Naive B cell (primary cell): ENCODE data around the gene CLK4. TPM values are rescaled to one million over a fixed set of nuclear protein-coding genes. Genes with fewer than 3 reads are reported as not detected.
A peak's percentile ranks its signal among the peaks of the same experiment; 100 is the strongest.

Source experiments
- ATAC-seq, 2 donors: fragments of 150-1000 bp; cut with Tn5 transposase; 2 replicates each; pipeline ENCODE4 v1.10.0; 2021; ENCODE audit warnings: low read depth in 2 of 2, mild to moderate bottlenecking in 2 of 2, moderate library complexity in 2 of 2
- DNase-seq: peaks from one replicate; pipeline ENCODE4 v3.0.0; 2022
- H3K27ac Mint-ChIP-seq, 6 donors: one replicate each; pipeline ENCODE4 v1.8.0; 2020 to 2022; ENCODE audit warnings: mild to moderate bottlenecking in 6 of 6, mixed read lengths in 6 of 6, moderate library complexity in 5 of 6, inconsistent platforms in 2 of 6
- H3K27me3 Mint-ChIP-seq, 3 donors: one replicate each; pipeline ENCODE4 v1.8.0; 2021 to 2022; ENCODE audit warnings: mixed read lengths in 3 of 3, mild to moderate bottlenecking in 1 of 3
- H3K36me3 Mint-ChIP-seq, 2 donors: one replicate each; pipeline ENCODE4 v1.8.0; 2020 to 2022; ENCODE audit warnings: mixed read lengths in 2 of 2, inconsistent platforms in 1 of 2, mild to moderate bottlenecking in 1 of 2
- H3K4me1 Mint-ChIP-seq, 3 donors: one replicate each; pipeline ENCODE4 v1.8.0; 2020 to 2022; ENCODE audit warnings: mixed read lengths in 3 of 3, inconsistent platforms in 1 of 3, mild to moderate bottlenecking in 1 of 3, moderate library complexity in 1 of 3
- H3K4me3 Mint-ChIP-seq, 8 donors: one replicate each; pipeline ENCODE4 v1.8.0; 2020 to 2022; ENCODE audit warnings: mild to moderate bottlenecking in 8 of 8, mixed read lengths in 8 of 8, moderate library complexity in 8 of 8, inconsistent platforms in 2 of 8
- H3K9me3 Mint-ChIP-seq, 7 donors: one replicate each; pipeline ENCODE4 v1.8.0; 2020 to 2022; ENCODE audit warnings: mixed read lengths in 7 of 7, mild to moderate bottlenecking in 5 of 7, inconsistent platforms in 2 of 7, moderate library complexity in 1 of 7
- polyA plus RNA-seq, 6 donors: library from polyadenylated mRNA; unstranded; fragments of 300-500 nt; fragmentation: Illumina TruSeq; gene quantifications; one replicate each; pipeline ENCODE4 v1.2.3, GENCODE V29; 2021; ENCODE audit warnings: low read depth in 6 of 6

The CLK4 gene
- 10 to 100 TPM; 28.5 to 56.0 (median 35.5) TPM for polyA plus RNA-seq

GRCh38 chr5:178626484-178627258, at the start of gene CLK4:
Gene CLK4, minus strand, starts transcription at chr5:178627050. Its CDS starts 3,634 bp downstream, at chr5:178623416.
- peaks cover 34 to 56% (median 53%) of the 10 kb centered on the region in 3 donors for H3K4me1 Mint-ChIP-seq
- peak; percentile 96 for DNase-seq

GRCh38 chr5:178675922-178676321, 49.1 kb upstream of the CLK4 start:
- Mint-ChIP-seq H3K4me1 (peaks cover 0 to 9% (median 0%) of the 10 kb centered on the region in 3 donors), H3K9me3 (no peaks in the 10 kb centered on the region), H3K27me3 (peaks cover 6 to 9% (median 6%) of the 10 kb centered on the region in 3 donors), H3K4me3 (no peak overlapping the region), H3K27ac (no peak overlapping the region), H3K36me3 (no peaks in the 10 kb centered on the region)
- DNase-seq (no peak), ATAC-seq (no peak)

More at GRCh38 chr5:178626484-178627258, at the start of gene CLK4:
- ATAC-seq, result peak; percentile 80 to 83
- H3K36me3 Mint-ChIP-seq, result peaks cover 4 to 16% of the 10 kb centered on the region in 2 donors
- peak within 1 kb of the TSS; percentile 94 to 100 (median 99) for H3K4me3 Mint-ChIP-seq
- no peaks in the 10 kb centered on the region for H3K9me3 Mint-ChIP-seq
- H3K27ac Mint-ChIP-seq, result peak within 1 kb of the TSS; percentile 98 to 100 (median 99)
- H3K27me3 Mint-ChIP-seq, result no peaks in the 10 kb centered on the region

GRCh38 chr5:178674334-178674733, 47.5 kb upstream of the CLK4 start:
- Mint-ChIP-seq H3K36me3 (peaks cover 0 to 5% of the 10 kb centered on the region in 2 donors), H3K9me3 (peaks cover 0 to 5% (median 0%) of the 10 kb centered on the region in 7 donors), H3K27me3 (peaks cover 4 to 25% (median 14%) of the 10 kb centered on the region in 3 donors), H3K4me1 (peaks cover 0 to 9% (median 0%) of the 10 kb centered on the region in 3 donors), H3K4me3 (no peak overlapping the region), H3K27ac (no peak overlapping the region)
- no peak for DNase-seq
- no peak for ATAC-seq

DNA sequence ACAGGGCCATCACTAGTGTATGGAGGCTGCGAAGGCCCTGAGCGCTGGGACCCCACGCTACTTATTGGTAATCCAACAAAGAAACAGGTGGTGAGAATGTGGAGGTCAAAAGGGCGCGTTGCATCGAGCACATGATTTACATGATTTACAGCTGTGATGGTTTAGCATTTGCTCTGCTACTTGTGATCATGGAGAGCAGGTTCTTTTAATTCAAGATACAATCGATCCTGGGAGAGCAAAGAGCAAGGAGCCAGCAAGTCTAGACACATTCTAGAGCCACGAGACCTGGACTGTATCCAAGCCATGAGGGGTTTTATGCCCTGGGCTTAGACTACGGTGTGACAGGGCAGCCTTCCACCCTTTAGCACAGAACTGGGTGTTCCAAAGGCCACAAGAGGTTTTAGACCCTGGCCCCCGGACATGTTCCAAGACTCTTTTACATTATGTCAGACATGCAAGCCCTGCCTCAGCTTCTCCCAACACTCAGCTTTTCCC, 47.0 kb upstream of the CLK4 start:
- ATAC-seq (no peak), DNase-seq (no peak)
- Mint-ChIP-seq H3K27me3 (peaks cover 7 to 30% (median 18%) of the 10 kb centered on the region in 3 donors), H3K4me1 (peaks cover 0 to 9% (median 0%) of the 10 kb centered on the region in 3 donors), H3K36me3 (peaks cover 0 to 10% of the 10 kb centered on the region in 2 donors), H3K4me3 (no peak overlapping the region), H3K27ac (no peak overlapping the region), H3K9me3 (peaks cover 0 to 6% (median 0%) of the 10 kb centered on the region in 7 donors)

DNA sequence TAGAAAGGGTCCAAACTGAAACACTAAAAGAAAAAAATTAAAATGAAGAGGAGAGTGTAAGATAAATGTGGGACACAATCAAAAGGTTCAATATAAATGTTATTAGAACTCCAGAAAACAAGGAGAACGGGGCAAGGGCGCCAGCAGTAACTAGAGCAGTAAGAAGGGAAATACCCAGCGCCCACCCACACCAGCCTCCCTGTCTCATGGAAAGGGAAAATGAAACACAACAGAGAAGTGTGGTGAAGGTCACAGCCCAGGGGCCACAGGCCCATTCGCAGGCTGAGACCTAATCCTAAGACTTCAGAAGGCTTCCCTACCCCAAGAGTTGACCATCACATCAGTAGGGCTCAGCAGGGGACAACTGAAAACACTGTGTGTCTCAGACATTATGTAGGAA, 45.8 kb upstream of the CLK4 start:
- Mint-ChIP-seq H3K36me3 (peaks cover 0 to 10% of the 10 kb centered on the region in 2 donors), H3K4me3 (no peak overlapping the region), H3K9me3 (peaks cover 0 to 6% (median 0%) of the 10 kb centered on the region in 7 donors), H3K27ac (peak overlapping the region in 2 of 6 donors; percentile 2 to 55), H3K4me1 (peaks cover 0 to 9% (median 0%) of the 10 kb centered on the region in 3 donors), H3K27me3 (peaks cover 3 to 27% (median 18%) of the 10 kb centered on the region in 3 donors)
- ATAC-seq (peak; percentile 47 to 56), DNase-seq (peak; percentile 6)

DNA sequence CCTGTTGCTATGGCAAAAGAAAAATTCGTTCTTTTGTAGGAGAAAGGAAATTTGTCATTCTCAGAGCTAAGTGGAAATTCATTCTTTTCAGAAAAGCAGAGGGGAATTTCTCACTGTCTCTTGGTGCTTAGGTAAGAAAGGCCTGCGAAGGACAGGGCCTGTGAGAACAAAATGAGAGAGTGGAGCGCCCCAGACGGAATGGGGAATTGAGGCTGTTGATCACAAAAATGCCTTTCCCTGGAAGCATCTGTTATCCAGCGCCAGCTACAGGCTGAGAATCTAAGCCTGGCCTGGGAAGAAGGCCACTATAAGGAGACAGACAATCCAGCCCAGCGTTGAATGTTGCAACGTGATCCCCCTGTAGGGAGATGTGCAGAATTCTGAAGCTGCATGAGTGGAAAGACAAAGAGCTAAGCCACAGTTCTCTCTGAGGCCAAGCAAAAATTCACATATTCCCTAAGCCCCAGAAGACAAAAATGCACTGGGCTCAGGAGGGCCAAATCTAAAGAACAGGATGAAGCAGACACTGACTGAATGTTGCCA, 44.8 kb upstream of the CLK4 start:
- Mint-ChIP-seq H3K9me3 (peaks cover 0 to 6% (median 0%) of the 10 kb centered on the region in 7 donors), H3K27ac (no peak overlapping the region), H3K4me1 (peaks cover 0 to 9% (median 0%) of the 10 kb centered on the region in 3 donors), H3K27me3 (peaks cover 3 to 24% (median 18%) of the 10 kb centered on the region in 3 donors), H3K36me3 (peaks cover 0 to 10% of the 10 kb centered on the region in 2 donors), H3K4me3 (no peak overlapping the region)
- no peak for ATAC-seq
- DNase-seq, result no peak

- Mint-ChIP-seq H3K36me3 (peaks cover 0 to 10% of the 10 kb centered on the region in 2 donors), H3K27ac (peak overlapping the region in 1 of 6 donors; percentile 38), H3K27me3 (peaks cover 3 to 24% (median 18%) of the 10 kb centered on the region in 3 donors), H3K4me3 (no peak overlapping the region), H3K4me1 (peaks cover 0 to 9% (median 0%) of the 10 kb centered on the region in 3 donors), H3K9me3 (peaks cover 0 to 6% (median under 1%) of the 10 kb centered on the region in 7 donors)
- DNase-seq, result no peak
- ATAC-seq, result no peak
These were observed 43.6 kb upstream of the CLK4 start for GRCh38 chr5:178670351-178670885.

GRCh38 chr5:178668579-178668978, 41.7 kb upstream of the CLK4 start:
- Mint-ChIP-seq H3K36me3 (peaks cover 0 to 10% of the 10 kb centered on the region in 2 donors), H3K27ac (no peak overlapping the region), H3K9me3 (peaks cover 0 to 9% (median 6%) of the 10 kb centered on the region in 7 donors), H3K4me3 (no peak overlapping the region), H3K27me3 (peaks cover 3 to 39% (median 32%) of the 10 kb centered on the region in 3 donors), H3K4me1 (peaks cover 0 to 9% (median 0%) of the 10 kb centered on the region in 3 donors)
- ATAC-seq (no peak), DNase-seq (no peak)

DNA sequence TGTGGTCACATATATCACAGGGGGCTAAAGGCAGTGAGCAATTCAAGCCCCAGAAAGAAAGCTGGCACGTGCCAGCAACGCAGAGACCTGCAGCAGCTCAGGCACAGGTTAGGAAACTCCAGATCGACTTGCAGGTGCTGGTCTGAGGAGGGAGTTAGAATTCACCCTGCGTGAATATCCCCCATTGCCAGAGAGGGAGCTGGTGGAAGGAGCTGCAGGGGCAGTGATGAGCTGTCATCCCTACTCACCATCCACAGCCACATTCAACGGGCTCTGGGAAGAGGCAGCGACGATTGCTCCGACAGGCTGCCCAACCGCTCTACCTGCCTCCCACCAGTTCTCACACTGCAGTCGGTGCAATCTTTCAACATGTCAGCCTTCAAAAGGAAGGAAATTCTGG, 40.8 kb upstream of the CLK4 start:
- no peak for DNase-seq
- peaks cover 3 to 40% (median 32%) of the 10 kb centered on the region in 3 donors for H3K27me3 Mint-ChIP-seq
- H3K36me3 Mint-ChIP-seq, result peaks cover 0 to 10% of the 10 kb centered on the region in 2 donors
- H3K4me1 Mint-ChIP-seq, result peaks cover 0 to 5% (median 0%) of the 10 kb centered on the region in 3 donors
- peaks cover 0 to 9% (median 6%) of the 10 kb centered on the region in 7 donors for H3K9me3 Mint-ChIP-seq
- H3K4me3 Mint-ChIP-seq, result no peak overlapping the region
- ATAC-seq, result no peak
- H3K27ac Mint-ChIP-seq, result no peak overlapping the region

DNA sequence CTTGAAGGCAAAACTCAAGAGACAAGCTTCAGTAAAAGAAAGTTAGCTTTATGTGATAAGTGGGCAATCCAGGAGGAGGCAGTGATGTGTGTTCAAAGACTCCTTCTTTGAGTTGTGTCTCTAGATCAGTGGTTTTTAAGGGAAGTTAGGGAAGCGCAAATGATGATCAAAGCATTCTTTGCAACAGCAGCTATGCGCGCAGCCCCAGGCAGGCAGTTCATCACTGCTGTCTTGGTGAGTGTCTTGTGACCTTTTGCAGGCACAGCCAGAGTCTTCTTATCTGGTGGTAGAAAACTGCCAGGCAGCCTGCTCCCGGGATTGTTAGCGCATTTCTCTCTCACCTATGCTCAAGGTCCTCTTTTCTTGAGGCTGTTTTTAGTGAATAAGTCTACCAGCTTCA, 40.3 kb upstream of the CLK4 start:
- DNase-seq (no peak), ATAC-seq (no peak)
- peaks cover 0 to 10% of the 10 kb centered on the region in 2 donors for H3K36me3 Mint-ChIP-seq
- no peaks in the 10 kb centered on the region for H3K4me1 Mint-ChIP-seq
- H3K9me3 Mint-ChIP-seq, result peaks cover 0 to 10% (median 6%) of the 10 kb centered on the region in 7 donors
- H3K27ac Mint-ChIP-seq, result no peak overlapping the region
- H3K27me3 Mint-ChIP-seq, result peaks cover 3 to 40% (median 32%) of the 10 kb centered on the region in 3 donors
- H3K4me3 Mint-ChIP-seq, result no peak overlapping the region

DNA sequence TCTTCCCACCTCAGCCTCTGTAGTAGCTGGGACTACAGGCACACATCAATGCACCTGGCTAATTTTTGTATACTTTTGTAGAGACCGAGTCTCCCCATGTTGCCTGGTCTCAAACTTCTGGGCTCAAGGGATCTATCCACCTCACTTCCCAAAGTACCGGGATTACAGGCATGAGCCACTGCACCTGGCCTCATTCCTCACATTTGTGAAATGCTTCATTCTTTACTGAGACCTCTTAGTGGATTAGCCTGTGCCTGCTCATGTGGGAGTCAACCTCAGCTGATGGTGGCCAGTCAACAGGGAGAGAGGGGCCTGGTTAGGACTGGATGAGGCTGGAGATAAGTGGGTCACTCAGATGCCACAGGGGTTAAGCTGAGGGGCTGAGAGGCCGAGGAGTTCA, 37.3 kb upstream of the CLK4 start:
- peaks cover 2 to 22% (median 21%) of the 10 kb centered on the region in 3 donors for H3K27me3 Mint-ChIP-seq
- H3K4me3 Mint-ChIP-seq, result no peak overlapping the region
- DNase-seq (no peak), ATAC-seq (no peak)
- peaks cover 0 to 3% of the 10 kb centered on the region in 2 donors for H3K36me3 Mint-ChIP-seq
- peaks cover 0 to 14% (median 4%) of the 10 kb centered on the region in 7 donors for H3K9me3 Mint-ChIP-seq
- no peak overlapping the region for H3K27ac Mint-ChIP-seq
- H3K4me1 Mint-ChIP-seq, result no peaks in the 10 kb centered on the region

DNA sequence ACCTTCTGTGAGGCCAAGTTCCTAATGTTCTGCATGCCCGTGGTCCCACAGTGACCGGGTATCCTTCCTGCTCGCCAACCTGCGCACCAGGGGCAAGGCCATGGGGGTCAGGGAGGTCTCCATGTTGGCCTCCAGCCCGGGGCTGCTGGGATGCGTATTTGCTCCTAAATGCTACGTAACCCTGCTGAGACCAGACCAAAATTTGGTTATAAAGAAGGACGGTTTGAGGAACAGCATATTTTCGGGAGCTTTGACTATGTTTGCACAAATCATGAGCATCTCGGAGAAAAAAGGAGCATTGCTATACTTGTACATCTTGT, 35.7 kb upstream of the CLK4 start:
- Mint-ChIP-seq H3K27ac (no peak overlapping the region), H3K27me3 (peaks cover 5 to 32% (median 29%) of the 10 kb centered on the region in 3 donors), H3K4me3 (no peak overlapping the region), H3K4me1 (no peaks in the 10 kb centered on the region), H3K9me3 (peaks cover 0 to 14% (median 3%) of the 10 kb centered on the region in 7 donors), H3K36me3 (no peaks in the 10 kb centered on the region)
- no peak for ATAC-seq
- no peak for DNase-seq

DNA sequence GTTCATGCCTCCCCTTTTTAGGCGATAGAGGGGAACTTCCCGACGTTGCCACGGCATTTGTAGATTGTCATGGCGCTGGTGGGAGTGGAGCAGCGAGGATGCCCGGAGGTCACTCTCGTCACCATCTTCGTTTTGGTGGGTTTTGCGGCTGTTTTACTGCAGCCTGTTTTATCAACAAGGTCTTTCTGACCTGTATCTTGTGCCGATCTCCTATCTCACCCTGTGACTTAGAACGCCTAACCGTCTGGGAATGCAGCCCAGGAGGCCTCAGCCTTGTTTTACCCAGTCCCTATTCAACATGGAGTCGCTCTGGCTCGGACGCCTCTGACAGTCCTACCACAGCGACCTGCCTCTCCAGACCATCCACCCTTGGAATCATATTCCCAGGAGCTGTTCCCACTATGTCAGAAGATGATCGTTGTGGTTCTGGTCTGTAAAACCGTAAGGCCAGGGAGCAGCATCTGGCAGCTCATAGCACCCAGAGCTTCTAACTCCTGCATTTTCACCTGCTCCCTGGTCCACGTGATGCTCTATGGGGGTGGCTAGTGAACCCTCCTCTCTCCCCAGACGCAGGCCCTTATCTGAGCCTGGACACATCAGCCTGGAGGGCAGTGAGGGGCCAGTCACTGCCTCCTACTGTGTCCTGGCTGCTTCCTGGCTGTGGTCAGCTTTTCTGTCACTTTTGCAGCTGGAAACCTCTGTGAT, 35.1 kb upstream of the CLK4 start:
- ATAC-seq (no peak), DNase-seq (no peak)
- peak overlapping the region in 1 of 6 donors; percentile 7 for H3K27ac Mint-ChIP-seq
- H3K9me3 Mint-ChIP-seq, result peaks cover 0 to 14% (median 3%) of the 10 kb centered on the region in 7 donors
- peaks cover 11 to 37% (median 34%) of the 10 kb centered on the region in 3 donors for H3K27me3 Mint-ChIP-seq
- no peaks in the 10 kb centered on the region for H3K4me1 Mint-ChIP-seq
- H3K4me3 Mint-ChIP-seq, result no peak overlapping the region
- H3K36me3 Mint-ChIP-seq, result no peaks in the 10 kb centered on the region
